ENCODE data around the gene KPNA2.

DNA sequence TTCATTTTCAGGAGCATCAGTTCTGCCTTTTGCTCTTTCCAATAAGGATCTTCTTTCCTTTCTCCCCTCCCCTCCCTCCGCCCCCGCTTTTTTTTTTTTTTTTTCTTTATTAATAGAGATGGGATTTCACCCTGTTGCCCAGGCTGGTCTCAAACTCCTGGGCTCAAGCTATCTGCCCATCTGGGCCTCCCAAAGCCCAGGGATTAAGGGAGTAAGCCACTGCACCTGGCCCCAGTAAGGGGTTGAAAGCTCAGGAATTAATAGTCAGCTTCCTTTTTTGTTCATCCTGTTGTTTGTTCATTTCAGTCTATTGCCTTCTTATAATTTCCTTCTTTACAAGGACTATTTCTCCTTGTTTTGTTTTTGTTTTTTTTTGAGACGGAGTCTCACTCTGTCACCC is 31.3 kb upstream of the KPNA2 start:
- TF ChIP-seq CTCF (IDR thresholded peaks at IDR 0.05; ENCODE audit: poor library complexity, severe bottlenecking) (no peak), SMC3 (conservative IDR thresholded peaks at IDR 0.05; ENCODE audit: poor library complexity) (no peak), RAD21 (conservative IDR thresholded peaks at IDR 0.05) (no peak), POLR2AphosphoS5 (IDR thresholded peaks at IDR 0.05) (no peak)
- TF ChIP-seq, protein P1, sequence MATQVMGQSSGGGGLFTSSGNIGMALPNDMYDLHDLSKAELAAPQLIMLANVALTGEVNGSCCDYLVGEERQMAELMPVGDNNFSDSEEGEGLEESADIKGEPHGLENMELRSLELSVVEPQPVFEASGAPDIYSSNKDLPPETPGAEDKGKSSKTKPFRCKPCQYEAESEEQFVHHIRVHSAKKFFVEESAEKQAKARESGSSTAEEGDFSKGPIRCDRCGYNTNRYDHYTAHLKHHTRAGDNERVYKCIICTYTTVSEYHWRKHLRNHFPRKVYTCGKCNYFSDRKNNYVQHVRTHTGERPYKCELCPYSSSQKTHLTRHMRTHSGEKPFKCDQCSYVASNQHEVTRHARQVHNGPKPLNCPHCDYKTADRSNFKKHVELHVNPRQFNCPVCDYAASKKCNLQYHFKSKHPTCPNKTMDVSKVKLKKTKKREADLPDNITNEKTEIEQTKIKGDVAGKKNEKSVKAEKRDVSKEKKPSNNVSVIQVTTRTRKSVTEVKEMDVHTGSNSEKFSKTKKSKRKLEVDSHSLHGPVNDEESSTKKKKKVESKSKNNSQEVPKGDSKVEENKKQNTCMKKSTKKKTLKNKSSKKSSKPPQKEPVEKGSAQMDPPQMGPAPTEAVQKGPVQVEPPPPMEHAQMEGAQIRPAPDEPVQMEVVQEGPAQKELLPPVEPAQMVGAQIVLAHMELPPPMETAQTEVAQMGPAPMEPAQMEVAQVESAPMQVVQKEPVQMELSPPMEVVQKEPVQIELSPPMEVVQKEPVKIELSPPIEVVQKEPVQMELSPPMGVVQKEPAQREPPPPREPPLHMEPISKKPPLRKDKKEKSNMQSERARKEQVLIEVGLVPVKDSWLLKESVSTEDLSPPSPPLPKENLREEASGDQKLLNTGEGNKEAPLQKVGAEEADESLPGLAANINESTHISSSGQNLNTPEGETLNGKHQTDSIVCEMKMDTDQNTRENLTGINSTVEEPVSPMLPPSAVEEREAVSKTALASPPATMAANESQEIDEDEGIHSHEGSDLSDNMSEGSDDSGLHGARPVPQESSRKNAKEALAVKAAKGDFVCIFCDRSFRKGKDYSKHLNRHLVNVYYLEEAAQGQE (IDR thresholded peaks at IDR 0.05; ENCODE audit: borderline replicate concordance): no peak
